OCI-LY1 (cell line): ENCODE data around the gene DHX9.
A peak's percentile ranks its signal among the peaks of the same experiment; 100 is the strongest.

Source experiments
- H2AFZ ChIP-seq: fragments of 200-600 bp; sonication (generic), shearing (Covaris generic); 2 replicates; pipeline ENCODE4 v1.6.0; 2014; ENCODE audit warnings: antibody characterized with exemption, mild to moderate bottlenecking, low read length
- H3F3A ChIP-seq: fragments of 200-600 bp; sonication (generic), shearing (Covaris generic); 2 replicates; pipeline ENCODE4 v1.6.0; 2014; ENCODE audit warnings: mild to moderate bottlenecking, antibody characterized with exemption, low read length, moderate library complexity; ENCODE audit not compliant: insufficient read depth
- H3K27ac ChIP-seq: fragments of 200-600 bp; sonication (generic); 2 replicates; pipeline ENCODE4 v1.5.1; 2014; ENCODE audit warnings: low read length, mixed run types, mild to moderate bottlenecking, low read depth; ENCODE audit not compliant: poor library complexity, severe bottlenecking
- H3K27me3 ChIP-seq: fragments of 200-600 bp; sonication (generic); 2 replicates; pipeline ENCODE4 v1.6.0; 2014; ENCODE audit warnings: antibody characterized with exemption, mild to moderate bottlenecking, low read length, moderate library complexity; ENCODE audit not compliant: insufficient read depth
- H3K36me3 ChIP-seq: fragments of 200-600 bp; sonication (generic); 2 replicates; pipeline ENCODE4 v1.6.1; 2014; ENCODE audit warnings: mild to moderate bottlenecking, antibody characterized with exemption, low read length, moderate library complexity, mixed read lengths; ENCODE audit not compliant: insufficient read depth
- H3K4me1 ChIP-seq: fragments of 200-600 bp; sonication (generic); 2 replicates; pipeline ENCODE4 v1.5.1; 2014; ENCODE audit warnings: mild to moderate bottlenecking, low read length, moderate library complexity; ENCODE audit not compliant: insufficient read depth, severe bottlenecking
- H3K4me2 ChIP-seq: fragments of 200-600 bp; sonication (generic), shearing (Covaris generic); 2 replicates; pipeline ENCODE4 v1.6.1; 2014; ENCODE audit warnings: low read length
- H3K4me3 ChIP-seq: fragments of 200-600 bp; sonication (generic); 2 replicates; pipeline ENCODE4 v1.5.1; 2014; ENCODE audit warnings: low read length, low read depth, mild to moderate bottlenecking, mixed read lengths; ENCODE audit not compliant: poor library complexity, severe bottlenecking
- H3K79me2 ChIP-seq: fragments of 200-600 bp; shearing (Covaris generic); 2 replicates; pipeline ENCODE4 v1.6.1; 2016; ENCODE audit warnings: mixed run types, low read length, mixed read lengths; ENCODE audit not compliant: insufficient read depth
- H3K9ac ChIP-seq: fragments of 200-600 bp; sonication (generic), shearing (Covaris generic); 2 replicates; pipeline ENCODE4 v1.6.1; 2014; ENCODE audit warnings: mild to moderate bottlenecking, low read length, mixed read lengths
- H3K9me2 ChIP-seq: fragments of 200-600 bp; sonication (generic), shearing (Covaris generic); 2 replicates; pipeline ENCODE4 v1.6.1; 2014; ENCODE audit warnings: low read depth, mild to moderate bottlenecking, low read length, mixed read lengths
- H3K9me3 ChIP-seq: fragments of 200-600 bp; shearing (Covaris generic); 2 replicates; pipeline ENCODE4 v1.6.1; 2014; ENCODE audit warnings: low read length, mixed read lengths
- H4K20me1 ChIP-seq: fragments of 200-600 bp; sonication (generic), shearing (Covaris generic); 2 replicates; pipeline ENCODE4 v1.6.0; 2016; ENCODE audit warnings: mild to moderate bottlenecking, low read length; ENCODE audit not compliant: insufficient read depth
- EZH2 ChIP-seq: fragments of 200-600 bp; sonication (generic), shearing (Covaris generic); IDR thresholded peaks from 2 replicates; pipeline ENCODE4 v1.8.0; 2017; ENCODE audit warnings: borderline replicate concordance, mixed run types, mild to moderate bottlenecking, antibody characterized with exemption, low read length, moderate library complexity, mixed read lengths
- TF ChIP-seq, protein P1 (sequence below): fragments of 200-600 bp; sonication (generic), shearing (Covaris generic); IDR thresholded peaks from 2 replicates; pipeline ENCODE4 v1.5.1; 2017; ENCODE audit warnings: mild to moderate bottlenecking, antibody characterized with exemption, low read length, moderate library complexity, mixed read lengths

Gene DHX9

GRCh38 chr1:182803846-182804245 lies 35.3 kb upstream of the DHX9 start:
- Histone ChIP-seq H3K9me2 (no peaks in the 10 kb centered on the region), H2AFZ (no peak overlapping the region), H3K27ac (no peak overlapping the region), H3K4me1 (no peaks in the 10 kb centered on the region), H3K4me2 (no peak overlapping the region), H3K4me3 (no peak overlapping the region), H3K9me3 (no peaks in the 10 kb centered on the region), H3K27me3 (no peaks in the 10 kb centered on the region), H3K9ac (no peak overlapping the region), H3K36me3 (no peaks in the 10 kb centered on the region), H3F3A (no peaks in the 10 kb centered on the region), H3K79me2 (no peaks in the 10 kb centered on the region), H4K20me1 (no peaks in the 10 kb centered on the region)
- TF ChIP-seq, protein P1, sequence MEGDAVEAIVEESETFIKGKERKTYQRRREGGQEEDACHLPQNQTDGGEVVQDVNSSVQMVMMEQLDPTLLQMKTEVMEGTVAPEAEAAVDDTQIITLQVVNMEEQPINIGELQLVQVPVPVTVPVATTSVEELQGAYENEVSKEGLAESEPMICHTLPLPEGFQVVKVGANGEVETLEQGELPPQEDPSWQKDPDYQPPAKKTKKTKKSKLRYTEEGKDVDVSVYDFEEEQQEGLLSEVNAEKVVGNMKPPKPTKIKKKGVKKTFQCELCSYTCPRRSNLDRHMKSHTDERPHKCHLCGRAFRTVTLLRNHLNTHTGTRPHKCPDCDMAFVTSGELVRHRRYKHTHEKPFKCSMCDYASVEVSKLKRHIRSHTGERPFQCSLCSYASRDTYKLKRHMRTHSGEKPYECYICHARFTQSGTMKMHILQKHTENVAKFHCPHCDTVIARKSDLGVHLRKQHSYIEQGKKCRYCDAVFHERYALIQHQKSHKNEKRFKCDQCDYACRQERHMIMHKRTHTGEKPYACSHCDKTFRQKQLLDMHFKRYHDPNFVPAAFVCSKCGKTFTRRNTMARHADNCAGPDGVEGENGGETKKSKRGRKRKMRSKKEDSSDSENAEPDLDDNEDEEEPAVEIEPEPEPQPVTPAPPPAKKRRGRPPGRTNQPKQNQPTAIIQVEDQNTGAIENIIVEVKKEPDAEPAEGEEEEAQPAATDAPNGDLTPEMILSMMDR, result no peak
- TF ChIP-seq EZH2, result no peak

- Histone ChIP-seq H3K9ac (no peak overlapping the region), H4K20me1 (no peaks in the 10 kb centered on the region), H3K4me3 (no peak overlapping the region), H3K79me2 (no peaks in the 10 kb centered on the region), H3K27ac (no peak overlapping the region), H3F3A (no peaks in the 10 kb centered on the region), H3K4me2 (no peak overlapping the region), H3K36me3 (no peaks in the 10 kb centered on the region), H3K9me3 (no peaks in the 10 kb centered on the region), H2AFZ (no peak overlapping the region), H3K9me2 (no peaks in the 10 kb centered on the region), H3K4me1 (no peaks in the 10 kb centered on the region), H3K27me3 (no peaks in the 10 kb centered on the region)
- TF ChIP-seq EZH2, result no peak
- TF ChIP-seq, protein P1, result peak; percentile 65
These were observed 33.0 kb upstream of the DHX9 start for GRCh38 chr1:182806015-182806678.

DNA sequence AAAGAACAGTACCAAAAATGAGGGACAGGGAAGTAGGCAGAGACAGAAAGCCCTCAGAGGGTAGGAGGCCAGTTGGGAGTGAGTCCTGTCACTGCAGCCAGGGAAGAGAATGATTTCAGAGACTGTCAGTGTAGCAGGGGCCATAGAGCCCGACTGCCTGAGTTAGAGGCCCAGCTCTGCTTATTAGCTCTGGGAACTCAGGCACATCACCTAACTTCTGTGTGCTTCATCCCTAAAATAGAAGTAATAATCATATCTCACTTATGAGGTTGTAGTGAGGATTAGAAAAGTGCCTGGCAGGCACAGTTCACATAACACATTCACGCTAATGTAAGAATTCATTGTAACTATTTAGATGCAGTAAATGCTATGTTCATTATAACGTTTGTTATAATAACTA lies 31.2 kb upstream of the DHX9 start:
- Histone ChIP-seq H3K9me2 (no peaks in the 10 kb centered on the region), H2AFZ (no peak overlapping the region), H3K9me3 (no peaks in the 10 kb centered on the region), H3K36me3 (no peaks in the 10 kb centered on the region), H4K20me1 (no peaks in the 10 kb centered on the region), H3K79me2 (no peaks in the 10 kb centered on the region), H3K4me2 (no peak overlapping the region), H3K27ac (no peak overlapping the region), H3K27me3 (no peaks in the 10 kb centered on the region), H3K9ac (no peak overlapping the region), H3F3A (no peaks in the 10 kb centered on the region), H3K4me3 (no peak overlapping the region), H3K4me1 (no peaks in the 10 kb centered on the region)
- TF ChIP-seq EZH2, result no peak
- TF ChIP-seq, protein P1, result no peak
